ENCODE results near the gene MCRIP2.

MCRIP2 gene

DNA sequence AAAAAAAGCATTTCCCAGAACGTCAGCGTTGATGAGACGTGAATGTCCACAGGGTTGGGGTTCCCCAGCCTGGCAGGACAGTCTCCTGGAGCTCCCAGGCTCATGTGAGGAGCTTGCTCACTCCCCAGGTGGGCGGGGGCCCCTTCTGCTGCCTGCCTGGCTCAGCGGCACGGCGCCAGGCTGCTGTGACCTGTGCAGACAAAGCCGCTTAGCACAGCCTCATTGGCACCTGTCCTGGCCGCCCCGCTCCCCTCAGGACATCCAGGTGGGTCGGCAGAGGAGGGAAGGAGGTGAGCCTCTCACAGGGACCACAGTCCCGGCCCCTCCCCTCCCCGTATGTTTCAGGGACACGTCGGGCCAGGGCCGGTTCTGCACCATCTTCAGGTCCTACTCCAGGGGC, 23.8 kb upstream of the MCRIP2 start:
- no peak for FAIRE-seq

DNA sequence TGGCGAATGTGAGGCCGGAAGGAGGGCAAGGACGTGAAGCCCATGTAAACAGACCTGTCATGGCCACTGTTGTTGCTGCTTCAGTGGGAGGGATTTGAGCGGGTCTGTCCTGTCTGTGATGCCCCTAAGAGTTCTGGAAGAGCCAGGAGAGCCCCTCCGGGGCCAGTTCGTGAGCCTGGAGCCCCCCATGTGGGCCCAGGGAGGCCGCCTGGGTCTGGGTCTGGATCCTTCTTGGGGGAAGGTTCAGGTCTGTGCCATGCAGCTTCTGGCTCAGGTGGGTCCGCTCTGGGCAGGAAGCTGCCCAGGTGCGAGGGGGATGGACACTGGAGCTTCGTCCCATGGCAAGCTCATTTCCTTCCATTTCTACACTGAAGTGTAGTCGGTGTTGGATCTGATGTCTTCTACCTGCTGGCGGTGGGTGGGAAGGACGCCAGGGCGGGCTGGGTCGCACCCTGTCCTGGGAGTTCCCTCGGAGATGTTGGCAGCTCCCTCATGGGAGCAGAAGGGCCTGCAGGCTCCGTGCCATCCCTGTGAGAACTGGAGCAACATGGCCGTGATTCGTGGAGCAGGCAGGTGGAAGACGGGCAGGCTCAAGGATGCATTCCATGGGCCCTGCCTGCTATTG, 22.0 kb upstream of the MCRIP2 start:
- FAIRE-seq, result no peak

DNA sequence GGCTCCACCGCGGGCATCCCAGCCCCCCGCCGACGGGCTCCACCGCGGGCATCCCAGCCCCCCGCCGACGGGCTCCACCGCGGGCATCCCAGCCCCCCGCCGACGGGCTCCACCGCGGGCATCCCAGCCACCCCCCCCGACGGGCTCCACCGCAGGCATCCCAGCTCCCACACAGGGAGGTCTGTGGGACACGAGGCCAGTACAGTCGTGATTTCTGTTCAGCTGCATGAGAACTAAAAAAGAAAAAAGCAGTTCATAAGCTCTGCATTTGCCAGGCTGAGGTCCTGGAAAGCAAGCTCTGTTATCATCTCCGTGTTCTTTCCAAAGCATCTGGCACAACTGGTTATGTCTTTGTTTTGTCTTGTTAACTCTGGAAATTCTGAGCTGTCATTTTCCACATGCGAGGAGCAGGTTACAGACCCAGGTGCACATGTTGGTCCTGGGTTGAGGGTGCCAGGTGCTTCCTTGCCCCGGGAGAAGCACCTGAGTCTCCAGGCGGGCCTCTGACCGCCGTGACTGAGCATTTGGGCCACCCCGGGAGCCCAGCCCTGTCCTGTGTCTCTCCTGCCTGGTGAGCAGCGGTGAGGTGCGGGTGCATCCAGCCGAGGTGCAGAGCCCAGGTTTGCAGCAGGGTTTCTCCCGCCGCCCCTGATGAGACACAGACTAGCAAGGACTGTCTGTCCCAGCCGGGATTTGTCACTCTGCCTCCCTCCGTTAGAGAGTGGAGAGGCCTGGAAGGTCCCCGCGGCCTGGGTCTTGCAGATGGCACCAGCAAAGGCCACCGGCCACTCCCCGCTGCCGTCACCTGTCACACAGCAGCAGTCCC, 20.7 kb upstream of the MCRIP2 start:
- no peak for FAIRE-seq

DNA sequence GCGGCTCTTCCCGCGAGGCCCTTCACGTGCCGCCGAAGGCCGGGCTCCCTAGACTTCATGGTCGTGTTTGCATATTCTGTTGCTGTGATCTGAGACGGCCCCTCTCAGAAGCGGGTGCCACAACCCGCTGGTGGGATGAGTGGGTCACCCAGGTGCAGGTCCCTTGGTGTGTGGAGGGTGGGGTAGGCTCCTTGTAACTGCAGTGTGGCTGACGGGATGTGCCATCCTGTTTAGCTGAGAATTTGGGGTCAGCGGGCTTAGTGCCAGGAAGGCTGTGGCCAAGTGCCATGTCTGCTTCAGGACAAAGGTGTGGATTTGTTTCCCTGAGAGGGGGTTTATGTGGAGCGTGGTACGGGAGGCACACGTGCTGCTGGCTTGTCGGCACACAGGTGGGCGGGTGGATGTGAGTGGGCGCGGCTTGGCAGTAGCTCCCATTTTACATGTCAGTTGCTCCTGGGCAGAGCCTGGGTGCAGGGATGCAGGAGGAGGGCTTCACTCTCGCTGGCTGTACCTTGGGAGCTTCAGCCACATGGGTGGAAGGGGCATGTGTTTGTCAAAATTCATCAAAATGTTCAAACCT, 20.0 kb upstream of the MCRIP2 start:
- FAIRE-seq, result no peak

DNA sequence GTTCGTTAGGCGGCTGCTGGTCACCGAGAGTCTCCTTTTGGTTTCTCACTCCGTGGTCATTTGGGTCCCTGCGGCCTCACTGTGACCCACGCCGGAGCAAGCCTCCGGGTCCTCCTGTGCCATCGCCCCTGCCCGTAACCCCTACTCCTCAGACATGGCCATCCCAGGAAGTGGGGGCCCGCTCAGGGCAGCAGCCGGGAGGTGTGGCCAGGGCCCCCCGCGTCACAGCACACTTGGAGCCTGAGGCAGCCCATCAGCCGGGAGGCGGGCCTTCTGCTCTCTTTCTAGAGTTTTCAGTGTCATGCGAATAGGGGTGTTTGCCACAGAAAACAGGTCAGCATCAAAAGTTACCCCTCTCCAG, 18.7 kb upstream of the MCRIP2 start:
- no peak for FAIRE-seq

DNA sequence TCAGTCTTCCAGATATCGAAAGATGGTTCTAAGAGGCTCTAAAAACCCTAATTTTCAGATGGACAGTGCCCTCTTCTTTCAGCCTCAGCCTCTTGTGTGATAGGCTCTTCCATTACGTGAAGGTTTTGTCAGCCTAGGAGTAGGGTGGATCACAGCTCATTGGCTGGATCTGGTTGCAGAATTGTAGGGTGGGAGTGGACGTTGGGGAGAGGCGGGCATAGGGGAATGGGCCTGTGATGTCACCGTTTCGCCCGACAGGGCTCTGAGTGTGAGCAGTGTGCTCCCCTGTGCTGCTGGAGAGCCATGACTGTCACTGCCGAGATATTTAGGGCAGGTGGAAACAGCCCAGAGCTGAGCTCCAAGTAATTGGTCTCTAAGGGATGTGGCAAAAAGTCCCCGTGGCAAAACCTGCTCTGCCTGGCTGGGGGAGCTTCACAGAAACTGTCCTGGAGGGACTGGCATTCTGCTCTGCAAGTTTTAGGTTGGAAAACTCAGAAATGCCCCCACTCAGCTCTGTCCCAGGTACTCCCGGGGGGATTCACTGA, 17.0 kb upstream of the MCRIP2 start:
- FAIRE-seq, result no peak

DNA sequence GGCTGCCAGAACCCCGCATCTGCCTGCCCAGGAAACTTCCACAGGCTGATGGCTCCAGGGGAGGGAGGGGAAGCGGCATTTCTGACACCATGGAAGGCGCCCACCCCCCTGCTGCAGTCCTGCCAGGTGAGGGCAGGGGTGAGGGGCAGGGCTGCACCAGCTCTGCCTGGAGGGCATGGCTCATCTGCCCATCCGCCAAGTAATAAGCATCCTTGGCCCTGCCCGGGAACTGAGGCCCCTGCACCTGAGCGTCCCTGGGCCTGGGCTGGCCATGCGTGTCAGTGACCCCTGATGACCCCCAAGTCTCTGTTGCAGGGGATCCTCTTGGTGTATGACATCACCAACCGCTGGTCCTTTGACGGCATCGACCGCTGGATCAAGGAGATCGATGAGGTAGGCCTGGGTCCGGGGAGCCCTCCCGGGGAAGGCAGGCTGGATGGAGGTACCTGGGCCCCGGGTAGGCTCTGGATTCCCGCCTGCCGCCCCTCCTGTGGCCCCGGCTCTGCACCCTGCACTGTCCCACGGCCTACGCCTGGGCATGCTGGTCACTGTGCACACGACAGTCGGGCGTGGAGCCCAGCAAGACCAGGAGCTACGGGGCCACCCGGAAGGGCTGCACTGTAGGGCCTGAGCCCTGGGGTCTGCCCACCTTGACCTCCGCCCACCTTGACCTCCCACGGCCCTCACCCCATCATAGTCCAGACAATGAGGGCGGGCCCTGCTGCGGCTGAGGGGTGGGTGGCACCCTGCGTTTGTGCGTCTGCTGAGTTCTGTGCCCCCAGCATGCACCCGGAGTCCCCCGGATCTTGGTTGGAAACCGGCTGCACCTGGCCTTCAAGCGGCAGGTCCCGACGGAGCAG, 16.3 kb upstream of the MCRIP2 start:
- FAIRE-seq, result no peak

DNA sequence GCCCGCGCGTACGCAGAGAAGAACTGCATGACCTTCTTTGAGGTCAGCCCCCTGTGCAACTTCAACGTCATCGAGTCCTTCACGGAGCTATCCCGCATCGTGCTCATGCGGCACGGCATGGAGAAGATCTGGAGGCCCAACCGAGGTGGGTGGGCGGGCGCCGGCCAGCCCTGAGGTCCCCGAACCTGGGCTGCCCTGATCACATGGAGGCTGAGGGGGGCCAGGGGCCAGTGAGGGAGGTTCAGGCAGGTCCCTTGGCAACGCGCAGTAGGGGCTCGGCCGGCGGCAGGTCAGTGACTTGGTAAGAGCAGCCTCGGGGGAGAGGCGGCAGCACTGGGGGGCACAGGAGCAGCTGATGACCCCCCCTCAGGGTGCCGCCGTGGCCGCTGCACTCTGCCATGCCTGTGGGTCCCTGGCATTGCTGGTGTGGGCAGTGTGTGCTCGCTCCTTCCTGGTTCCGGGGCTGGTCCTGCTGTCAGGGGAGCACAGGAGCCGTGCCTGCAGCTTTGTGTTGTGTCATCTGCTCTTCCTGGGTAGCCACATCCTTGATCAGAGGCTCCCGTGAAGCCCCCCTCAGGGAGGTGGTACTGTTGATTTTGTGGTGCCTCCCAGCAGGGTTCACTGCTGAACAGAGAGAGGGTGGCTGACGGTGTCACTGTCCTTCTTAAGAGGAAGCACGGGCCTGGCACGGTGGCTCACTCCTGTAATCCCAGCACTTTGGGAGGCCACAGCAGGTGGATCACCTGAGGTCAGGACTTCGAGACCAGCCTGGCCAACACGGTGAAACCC, 15.5 kb upstream of the MCRIP2 start:
- no peak for FAIRE-seq

DNA sequence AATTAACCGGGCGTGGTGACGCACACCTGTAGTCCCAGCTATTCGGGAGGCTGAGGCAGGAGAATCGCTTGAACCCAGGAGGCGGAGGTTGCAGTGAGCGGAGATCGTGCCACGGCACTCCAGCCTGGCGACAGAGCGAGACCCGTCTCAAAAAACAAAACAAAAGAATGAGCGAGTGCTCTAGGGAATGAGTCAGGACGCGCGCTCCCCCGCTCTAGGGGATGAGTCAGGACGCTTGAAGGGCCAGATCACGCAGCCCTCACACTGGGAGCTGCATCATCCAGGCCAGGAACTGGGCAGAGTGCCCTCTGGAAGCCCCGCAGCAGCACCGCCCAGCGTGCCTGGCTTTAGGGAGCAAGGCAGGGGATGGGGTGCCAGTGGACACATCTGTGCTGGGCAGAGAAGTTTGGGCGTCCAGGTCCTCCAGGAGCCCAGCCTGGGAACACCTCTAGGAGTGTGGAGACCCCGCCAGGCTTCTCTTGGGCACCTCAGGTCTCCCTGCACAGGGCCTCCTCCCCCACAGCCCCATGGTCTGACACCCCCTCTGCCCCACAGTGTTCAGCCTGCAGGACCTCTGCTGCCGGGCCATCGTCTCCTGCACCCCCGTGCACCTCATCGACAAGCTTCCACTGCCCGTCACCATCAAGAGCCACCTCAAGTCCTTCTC, 14.7 kb upstream of the MCRIP2 start:
- FAIRE-seq, result no peak

DNA sequence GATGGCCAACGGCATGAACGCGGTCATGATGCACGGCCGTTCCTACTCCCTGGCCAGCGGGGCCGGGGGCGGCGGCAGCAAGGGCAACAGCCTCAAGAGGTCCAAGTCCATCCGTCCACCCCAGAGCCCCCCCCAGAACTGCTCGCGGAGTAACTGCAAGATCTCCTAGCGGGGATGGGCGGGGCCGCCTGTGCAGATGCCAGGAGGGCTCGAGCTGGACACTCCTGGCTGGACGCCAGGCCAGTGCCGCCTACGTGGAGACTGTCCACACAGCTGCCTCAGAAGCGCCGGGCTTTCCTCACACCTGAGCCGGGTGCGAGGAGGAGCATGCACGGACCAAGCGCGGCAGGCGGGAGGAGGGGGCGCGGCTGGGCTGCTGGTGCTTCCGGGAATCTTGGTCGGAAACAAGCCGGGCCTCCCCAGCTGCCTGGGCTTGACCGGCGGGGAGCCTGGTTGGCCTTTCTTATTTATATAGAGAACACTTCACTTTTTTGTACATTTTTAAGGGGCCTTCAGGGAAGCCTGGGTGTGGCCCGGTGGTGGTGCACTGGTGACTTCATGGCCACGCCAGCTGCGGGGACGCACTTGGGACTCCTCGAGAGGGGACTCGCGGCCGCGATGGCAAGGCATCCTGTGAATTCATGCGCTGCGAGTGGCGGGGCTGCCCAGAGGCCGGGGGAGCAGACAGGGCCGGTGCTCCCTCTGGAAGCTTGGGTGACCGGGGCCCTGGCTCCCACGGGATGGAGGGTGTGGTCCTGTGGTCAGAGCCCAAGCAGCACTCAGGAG, 14.0 kb upstream of the MCRIP2 start:
- FAIRE-seq, result no peak

DNA sequence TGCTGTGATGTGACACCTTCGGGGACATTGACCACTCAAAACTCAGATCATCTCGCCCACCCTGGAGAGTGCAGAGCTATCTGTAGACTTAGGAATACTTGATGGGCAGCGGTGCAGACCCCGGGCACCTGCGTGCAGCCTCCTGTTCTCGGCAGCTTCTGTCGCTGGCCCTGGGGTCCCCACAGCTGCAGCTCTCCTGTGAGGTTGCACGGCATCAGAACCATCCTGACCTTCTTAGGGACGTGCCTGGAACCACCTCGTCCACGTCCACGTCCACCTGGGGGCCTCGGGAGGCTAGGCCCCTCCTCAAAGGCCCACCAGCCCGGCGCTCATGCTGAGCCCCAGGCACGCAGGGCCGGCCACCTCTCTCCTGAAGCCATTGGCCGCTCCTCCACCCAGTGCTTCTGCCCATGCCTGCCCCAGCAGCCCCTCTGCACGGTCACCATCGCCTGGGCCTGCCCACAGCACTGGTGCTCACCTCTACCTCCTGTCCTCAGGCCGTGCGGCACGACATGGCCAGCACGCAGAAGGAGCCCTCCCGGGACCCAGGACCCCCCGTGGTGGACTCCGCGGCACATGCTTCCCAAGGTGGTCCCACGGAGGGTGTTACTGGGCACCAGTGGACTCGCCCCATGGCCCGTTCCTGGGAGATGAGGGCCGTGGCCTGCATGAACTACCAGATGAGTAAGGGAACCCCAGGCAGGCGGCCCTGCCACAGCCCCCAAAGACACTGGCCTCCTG, 13.1 kb upstream of the MCRIP2 start:
- FAIRE-seq, result no peak

DNA sequence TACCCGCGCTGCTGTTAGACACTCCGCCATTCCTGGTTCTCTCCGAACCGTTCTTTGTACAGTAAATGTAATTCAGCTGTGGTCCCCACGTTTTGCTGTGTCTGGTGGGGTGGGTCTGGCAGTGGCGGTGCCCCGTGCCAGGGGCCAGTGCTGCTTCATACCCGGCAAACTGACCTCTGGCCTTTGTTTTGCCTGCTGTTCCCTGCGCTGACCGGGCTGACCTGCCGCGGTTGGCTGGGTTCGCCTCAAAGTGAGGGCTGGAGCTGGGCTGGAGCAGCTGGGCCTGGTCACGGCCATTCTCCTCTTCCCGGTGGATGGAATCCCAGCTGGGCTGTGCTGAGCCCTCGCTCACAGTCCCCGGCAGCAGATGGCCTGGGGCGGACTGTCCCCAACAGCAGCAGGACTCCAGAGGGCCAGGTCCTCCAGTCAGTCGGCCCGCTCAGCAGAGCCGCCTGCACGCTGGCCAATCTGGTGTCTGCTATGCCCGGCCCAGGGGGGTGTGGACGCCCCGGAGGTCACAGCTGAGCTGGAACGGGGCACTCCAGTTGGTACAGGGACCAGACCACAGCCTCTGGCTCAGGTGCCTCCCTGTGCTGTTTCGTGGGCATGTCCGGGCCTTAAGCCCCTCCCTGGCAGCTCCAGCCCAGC, 12.3 kb upstream of the MCRIP2 start:
- FAIRE-seq, result no peak

DNA sequence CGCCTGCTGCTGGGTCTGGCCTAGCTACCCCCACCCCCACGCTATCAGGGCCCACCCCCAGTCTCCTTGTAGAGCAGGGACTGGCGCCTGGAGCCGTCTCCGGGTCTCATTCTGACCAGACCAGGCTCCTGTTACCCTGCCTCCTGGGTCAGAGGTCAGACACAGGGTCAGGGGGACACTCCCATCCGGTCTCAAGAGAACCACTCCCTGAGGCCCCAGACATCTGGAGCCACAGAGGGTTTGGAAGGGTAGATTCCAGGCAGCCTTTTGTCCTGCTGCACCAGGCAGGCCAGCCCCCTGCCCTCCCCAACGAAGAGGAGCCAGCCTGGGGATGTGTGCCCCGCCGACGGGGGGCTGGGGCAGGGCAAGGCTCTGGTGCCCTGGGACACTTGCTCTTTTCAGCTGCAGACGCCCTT, 11.8 kb upstream of the MCRIP2 start:
- FAIRE-seq, result no peak

DNA sequence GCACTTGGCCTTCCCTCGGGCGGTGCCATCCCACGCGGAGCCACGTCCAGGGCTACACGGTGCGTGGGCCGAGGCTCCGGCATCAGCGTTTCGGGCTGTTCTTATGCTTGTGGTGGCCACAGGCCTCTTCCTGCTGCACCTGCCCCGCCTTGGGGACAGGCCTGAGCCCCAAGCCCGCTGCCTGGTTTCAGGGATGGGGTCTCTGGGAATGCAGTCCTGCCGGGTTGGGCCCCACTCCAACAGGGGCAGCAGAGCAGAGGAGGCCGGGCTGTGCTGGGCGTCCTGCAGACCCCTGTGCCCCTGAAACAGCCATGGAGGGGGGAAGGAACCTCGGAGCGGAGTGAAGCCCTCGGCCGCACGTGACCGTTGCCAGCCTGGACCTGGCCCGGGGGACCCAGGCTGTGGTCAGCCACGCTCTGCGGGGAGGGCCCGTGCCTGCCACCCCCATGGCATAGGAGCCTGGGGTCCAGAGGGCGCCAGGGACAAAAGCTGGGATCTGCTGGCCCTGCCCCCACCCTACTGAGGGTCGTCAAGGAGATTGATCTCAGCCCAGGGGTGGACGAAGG, 11.3 kb upstream of the MCRIP2 start:
- no peak for FAIRE-seq

DNA sequence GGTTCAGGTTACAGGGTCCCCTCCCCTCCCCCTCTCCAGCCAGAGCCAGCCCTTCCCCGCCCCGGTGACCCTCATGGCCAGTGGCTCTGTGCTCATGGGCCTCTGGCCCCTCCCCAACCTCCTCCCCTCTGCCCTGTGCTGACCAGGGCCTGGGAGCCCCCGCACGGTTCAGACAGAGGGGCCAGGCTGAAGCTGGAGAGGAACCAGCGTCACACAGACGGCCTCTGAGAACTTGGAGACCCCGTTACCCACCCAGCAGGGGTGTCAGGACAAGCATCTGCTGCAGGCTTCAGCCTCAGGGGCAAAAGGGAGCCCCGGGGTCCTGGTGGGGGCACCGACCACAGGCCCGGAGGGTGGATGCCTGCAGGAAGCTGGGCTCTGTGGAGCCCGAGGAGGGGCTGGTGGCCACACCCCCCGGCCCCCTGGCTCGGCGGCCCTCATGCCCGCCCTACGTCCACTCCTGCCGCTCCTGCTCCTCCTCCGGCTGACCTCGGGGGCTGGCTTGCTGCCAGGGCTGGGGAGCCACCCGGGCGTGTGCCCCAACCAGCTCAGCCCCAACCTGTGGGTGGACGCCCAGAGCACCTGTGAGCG, 10.7 kb upstream of the MCRIP2 start, which contains the start of gene WFIKKN1:
Gene WFIKKN1, plus strand, starts transcription at position 171 of the 591 bp plus-strand sequence. Its CDS starts 269 bp downstream, at position 440.
- no peak for FAIRE-seq

DNA sequence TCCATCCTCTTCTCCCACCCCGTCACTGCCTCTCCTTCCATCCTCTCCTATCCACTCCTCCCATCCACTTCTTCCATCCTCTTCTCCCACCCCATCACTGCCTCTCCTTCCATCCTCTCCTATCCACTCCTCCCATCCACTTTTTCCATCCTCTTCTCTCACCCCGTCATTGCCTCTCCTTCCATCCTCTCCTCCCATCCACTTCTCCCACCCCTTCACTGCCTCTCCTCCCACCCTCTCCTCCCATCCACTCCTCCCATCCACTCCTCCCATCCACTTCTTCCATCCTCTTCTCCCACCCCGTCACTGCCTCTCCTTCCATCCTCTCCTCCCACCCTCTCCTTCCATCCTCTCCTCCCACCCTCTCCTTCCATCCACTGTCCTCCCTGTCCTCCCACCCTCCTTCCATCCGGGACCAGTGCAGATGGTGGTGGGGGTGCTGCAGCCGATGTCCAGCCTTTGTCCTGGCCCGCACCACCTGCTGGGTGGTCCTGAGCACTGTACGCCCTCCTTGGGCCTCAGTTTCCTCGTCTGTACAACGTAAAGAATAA, 9.7 kb upstream of the MCRIP2 start:
- FAIRE-seq, result no peak

DNA sequence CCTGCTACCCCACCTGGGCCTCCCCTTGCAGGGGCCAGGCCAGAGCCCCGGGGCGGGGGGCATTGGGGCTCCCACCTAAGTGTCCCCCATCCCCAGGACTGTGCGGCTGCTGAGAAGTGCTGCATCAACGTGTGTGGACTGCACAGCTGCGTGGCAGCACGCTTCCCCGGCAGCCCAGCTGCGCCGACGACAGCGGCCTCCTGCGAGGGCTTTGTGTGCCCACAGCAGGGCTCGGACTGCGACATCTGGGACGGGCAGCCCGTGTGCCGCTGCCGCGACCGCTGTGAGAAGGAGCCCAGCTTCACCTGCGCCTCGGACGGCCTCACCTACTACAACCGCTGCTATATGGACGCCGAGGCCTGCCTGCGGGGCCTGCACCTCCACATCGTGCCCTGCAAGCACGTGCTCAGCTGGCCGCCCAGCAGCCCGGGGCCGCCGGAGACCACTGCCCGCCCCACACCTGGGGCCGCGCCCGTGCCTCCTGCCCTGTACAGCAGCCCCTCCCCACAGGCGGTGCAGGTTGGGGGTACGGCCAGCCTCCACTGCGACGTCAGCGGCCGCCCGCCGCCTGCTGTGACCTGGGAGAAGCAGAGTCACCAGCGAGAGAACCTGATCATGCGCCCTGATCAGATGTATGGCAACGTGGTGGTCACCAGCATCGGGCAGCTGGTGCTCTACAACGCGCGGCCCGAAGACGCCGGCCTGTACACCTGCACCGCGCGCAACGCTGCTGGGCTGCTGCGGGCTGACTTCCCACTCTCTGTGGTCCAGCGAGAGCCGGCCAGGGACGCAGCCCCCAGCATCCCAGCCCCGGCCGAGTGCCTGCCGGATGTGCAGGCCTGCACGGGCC, 8.9 kb upstream of the MCRIP2 start:
- FAIRE-seq, result no peak

All from A204.1 (cell line).